GM23338 (cell line): Measurements from ENCODE around the gene COMMD7. TPM values are rescaled to one million over a fixed set of nuclear protein-coding genes. Genes with fewer than 3 reads are reported as not detected.
A peak's percentile ranks its signal among the peaks of the same experiment; 100 is the strongest.

ENCODE experiments used
- ATAC-seq: fragments of 200-7000 bp; cut with Tn5 transposase; 3 replicates; pipeline ENCODE4 v1.9.1; 2020
- DNase-seq: peaks from one replicate; pipeline ENCODE4 v3.0.0-alpha.2; 2015; ENCODE audit warnings: low spot score
- H2AFZ ChIP-seq: fragments of 200-600 bp; sonication (generic); 2 replicates; pipeline ENCODE4 v1.8.0; 2016; ENCODE audit warnings: antibody characterized with exemption, mild to moderate bottlenecking, moderate library complexity
- H3F3A ChIP-seq: fragments of 200-600 bp; sonication (generic); replicated peaks from 2 replicates; pipeline ENCODE4 v1.8.0; 2017; ENCODE audit warnings: antibody characterized with exemption, mixed run types, low read depth
- H3K27ac ChIP-seq: fragments of 200-600 bp; sonication (generic); 2 replicates; pipeline ENCODE4 v1.6.1; 2016; ENCODE audit warnings: low read depth
- H3K27me3 ChIP-seq: fragments of 200-600 bp; sonication (generic); 2 replicates; pipeline ENCODE4 v1.8.0; 2016; ENCODE audit warnings: mild to moderate bottlenecking, mixed run types, moderate library complexity; ENCODE audit not compliant: insufficient read depth
- H3K36me3 ChIP-seq: fragments of 200-600 bp; sonication (generic); 2 replicates; pipeline ENCODE4 v1.8.0; 2016; ENCODE audit warnings: mild to moderate bottlenecking; ENCODE audit not compliant: insufficient read depth
- H3K4me1 ChIP-seq: fragments of 200-600 bp; sonication (generic); 2 replicates; pipeline ENCODE4 v1.8.0; 2016; ENCODE audit warnings: mild to moderate bottlenecking, moderate library complexity; ENCODE audit not compliant: insufficient read depth
- H3K4me2 ChIP-seq: fragments of 200-600 bp; sonication (generic); 2 replicates; pipeline ENCODE4 v1.7.1; 2017; ENCODE audit warnings: mixed run types
- H3K4me3 ChIP-seq: fragments of 200-600 bp; sonication (generic); 2 replicates; pipeline ENCODE4 v1.6.1; 2016; ENCODE audit warnings: mixed run types
- H3K79me2 ChIP-seq: fragments of 200-600 bp; sonication (generic); replicated peaks from 2 replicates; pipeline ENCODE4 v1.8.0; 2017; ENCODE audit warnings: mild to moderate bottlenecking; ENCODE audit not compliant: insufficient read depth
- H3K9me2 ChIP-seq: fragments of 200-600 bp; sonication (generic); 2 replicates; pipeline ENCODE4 v1.8.0; 2017; ENCODE audit not compliant: insufficient read depth
- H4K20me1 ChIP-seq: fragments of 200-600 bp; sonication (generic); replicated peaks from 2 replicates; pipeline ENCODE4 v1.8.0; 2017; ENCODE audit warnings: mild to moderate bottlenecking; ENCODE audit not compliant: insufficient read depth
- H3K27ac Mint-ChIP-seq: 2 replicates; pipeline ENCODE4 v1.8.0; 2020; ENCODE audit warnings: inconsistent platforms, mild to moderate bottlenecking, moderate library complexity, mixed read lengths
- H3K27me3 Mint-ChIP-seq: 3 replicates; pipeline ENCODE4 v1.8.0; 2022; ENCODE audit warnings: low read depth, mild to moderate bottlenecking, moderate library complexity, mixed read lengths, inconsistent platforms; ENCODE audit not compliant: insufficient read depth, poor library complexity
- H3K36me3 Mint-ChIP-seq: 3 replicates; pipeline ENCODE4 v1.8.0; 2021; ENCODE audit warnings: low read depth, mild to moderate bottlenecking, inconsistent platforms, moderate library complexity, mixed read lengths
- H3K4me1 Mint-ChIP-seq: 3 replicates; pipeline ENCODE4 v1.8.0; 2020; ENCODE audit warnings: mild to moderate bottlenecking, inconsistent platforms, mixed read lengths
- H3K4me3 Mint-ChIP-seq: 3 replicates; pipeline ENCODE4 v1.8.0; 2021; ENCODE audit warnings: moderate library complexity, mild to moderate bottlenecking, inconsistent platforms, mixed read lengths
- H3K9me3 Mint-ChIP-seq: 3 replicates; pipeline ENCODE4 v1.8.0; 2020; ENCODE audit warnings: moderate library complexity, mild to moderate bottlenecking, inconsistent platforms, mixed read lengths
- CREB1 ChIP-seq: fragments of 250-450 bp; sonication (Bioruptor Pico); IDR thresholded peaks from 2 replicates; pipeline ENCODE4 v1.5.0; 2020; ENCODE audit warnings: low read depth, mild to moderate bottlenecking, moderate library complexity
- CTCF ChIP-seq, 2 experiments: fragments of 200-600 bp in 1 of 2; sonication (generic) in 1 of 2; conservative IDR thresholded peaks; 2 replicates each; pipeline versions ENCODE4 v1.5.1 to v1.6.1; 2016 to 2017; ENCODE audit warnings: antibody characterized with exemption in 2 of 2, low read depth in 2 of 2, mild to moderate bottlenecking in 2 of 2, moderate library complexity in 1 of 2
- ETS1 ChIP-seq: IDR thresholded peaks from 2 replicates; pipeline ENCODE4 v1.6.1; 2016; ENCODE audit warnings: antibody characterized with exemption
- EZH2 ChIP-seq: fragments of 200-600 bp; sonication (generic); IDR thresholded peaks from one replicate; pipeline ENCODE4 v1.8.0; 2017; ENCODE audit warnings: antibody characterized with exemption, mild to moderate bottlenecking, low read depth; ENCODE audit not compliant: unreplicated experiment
- EZH2phosphoT487 ChIP-seq: fragments of 200-600 bp; sonication (generic); IDR thresholded peaks from one replicate; pipeline ENCODE4 v1.8.1; 2018; ENCODE audit warnings: antibody characterized with exemption; ENCODE audit not compliant: unreplicated experiment
- JUNB ChIP-seq: IDR thresholded peaks from one replicate; pipeline ENCODE4 v1.6.1; 2016; ENCODE audit warnings: antibody characterized with exemption; ENCODE audit not compliant: unreplicated experiment
- NANOG ChIP-seq: IDR thresholded peaks from 2 replicates; pipeline ENCODE4 v1.6.1; 2016; ENCODE audit warnings: antibody characterized with exemption, borderline replicate concordance
- POLR2AphosphoS5 ChIP-seq: IDR thresholded peaks from 2 replicates; pipeline ENCODE4 v1.6.1; 2016; ENCODE audit warnings: antibody characterized with exemption, low read depth
- REST ChIP-seq: IDR thresholded peaks from one replicate; pipeline ENCODE4 v1.6.1; 2018; ENCODE audit warnings: antibody characterized with exemption; ENCODE audit not compliant: unreplicated experiment
- STAT1 ChIP-seq: IDR thresholded peaks from one replicate; pipeline ENCODE4 v1.6.1; 2016; ENCODE audit warnings: antibody characterized with exemption; ENCODE audit not compliant: unreplicated experiment
- ZNF114 ChIP-seq: fragments of 250-450 bp; sonication (Bioruptor Pico); IDR thresholded peaks from 2 replicates; pipeline ENCODE4 v1.5.0; 2020; ENCODE audit warnings: mild to moderate bottlenecking, moderate library complexity
- ZNF331 ChIP-seq: fragments of 250-450 bp; sonication (Bioruptor Pico); IDR thresholded peaks from 2 replicates; pipeline ENCODE4 v1.5.0; 2020; ENCODE audit warnings: low read depth, mild to moderate bottlenecking, moderate library complexity
- ZNF462 ChIP-seq: fragments of 250-450 bp; sonication (Bioruptor Pico); IDR thresholded peaks from 2 replicates; pipeline ENCODE4 v1.5.0; 2020; ENCODE audit warnings: mild to moderate bottlenecking, moderate library complexity
- polyA plus RNA-seq: library from polyadenylated mRNA; unstranded; fragments of >200 nt; fragmentation: Nextera tagmentation; extraction: Ambion mirVana; gene quantifications from 2 replicates; pipeline ENCODE4 v1.2.1, GENCODE V29; 2016
- total RNA-seq: library from RNA; depleted of rRNA; stranded (reverse); fragments of >200 nt; shearing (Covaris generic); gene quantifications from 2 replicates; pipeline ENCODE4 v1.2.3, GENCODE V29; 2014

COMMD7 gene
- total and polyA plus RNA-seq, 2 experiments from 2014 or later = 67.3 to 86.4 TPM

- H3K9me2 ChIP-seq = no peaks in the 10 kb centered on the region
- H3K9me3 Mint-ChIP-seq = no peaks in the 10 kb centered on the region
- no peak overlapping the region for H3K4me2 ChIP-seq
- peaks cover 39% of the 10 kb centered on the region for H3F3A ChIP-seq
- H3K27ac ChIP-seq = peak overlapping the region; percentile 82
- ATAC-seq (peak; percentile 87), DNase-seq (no peak)
- peaks cover 62% of the 10 kb centered on the region for H3K36me3 Mint-ChIP-seq
- H3K79me2 ChIP-seq = peaks cover 30% of the 10 kb centered on the region
- peak overlapping the region; percentile 81 for H3K27ac Mint-ChIP-seq
- H3K4me1 ChIP-seq = peaks cover 29% of the 10 kb centered on the region
- no peaks in the 10 kb centered on the region for H3K27me3 ChIP-seq
- no peak overlapping the region for H3K4me3 ChIP-seq
- TF ChIP-seq STAT1 = no peak
- TF ChIP-seq ZNF331 (CRISPR knock-in tag) = no peak
- TF ChIP-seq REST = no peak
- TF ChIP-seq ZNF114 (CRISPR knock-in tag) = no peak
- no peak for TF ChIP-seq JUNB
- TF ChIP-seq CREB1 (CRISPR knock-in tag) = no peak
- TF ChIP-seq ETS1 = no peak
- TF ChIP-seq EZH2phosphoT487 = no peak
- TF ChIP-seq CTCF (conservative IDR thresholded peaks at IDR 0.05; ENCODE audit: low read depth in 2 of 2) = no peak
- TF ChIP-seq ZNF462 (CRISPR knock-in tag) = no peak
- TF ChIP-seq EZH2 = no peak
- TF ChIP-seq POLR2AphosphoS5 = no peak
- no peak for TF ChIP-seq NANOG
- H4K20me1 ChIP-seq = peaks cover 25% of the 10 kb centered on the region
- H3K27me3 Mint-ChIP-seq = peaks cover 7% of the 10 kb centered on the region
- peaks cover 50% of the 10 kb centered on the region for H3K36me3 ChIP-seq
- peaks cover 34% of the 10 kb centered on the region for H3K4me1 Mint-ChIP-seq
- H2AFZ ChIP-seq = no peak overlapping the region
- H3K4me3 Mint-ChIP-seq = no peak overlapping the region
Measured at GRCh38 chr20:32702706-32703425, 40.4 kb downstream of the COMMD7 start.
